WTC11 (cell line): Measurements from ENCODE around the gene TGM4. TPM values are rescaled to one million over a fixed set of nuclear protein-coding genes. Genes with fewer than 3 reads are reported as not detected.
A peak's percentile ranks its signal among the peaks of the same experiment; 100 is the strongest.

Source experiments
- ATAC-seq: fragments of 200-7000 bp; cut with Tn5 transposase; 2 replicates; pipeline ENCODE4 v1.10.0; 2021; ENCODE audit warnings: mild to moderate bottlenecking, moderate library complexity
- CTCF ChIA-PET: fragments of 300-600 bp; sonication (Branson Sonifier 250); formaldehyde crosslinking; loops from one replicate; lab custom pipeline; 2021; ENCODE audit warnings: antibody characterized with exemption; lab: Charles Lee
- POLR2A ChIA-PET: fragments of 350-600 bp; sonication (Branson Sonifier 250); formaldehyde crosslinking; loops from one replicate; lab custom pipeline; 2021; ENCODE audit warnings: antibody characterized with exemption; lab: Charles Lee
- DNase-seq: peaks from one replicate; pipeline ENCODE4 v3.0.0; 2021; ENCODE audit warnings: low spot score
- H3K27ac Mint-ChIP-seq: 2 replicates; pipeline ENCODE4 v1.8.0; 2021; ENCODE audit warnings: mixed read lengths
- H3K27me3 Mint-ChIP-seq: 2 replicates; pipeline ENCODE4 v1.8.0; 2021; ENCODE audit warnings: low read depth, mild to moderate bottlenecking, moderate library complexity, mixed read lengths
- H3K36me3 Mint-ChIP-seq: 2 replicates; pipeline ENCODE4 v1.8.0; 2021; ENCODE audit warnings: mixed read lengths
- H3K4me1 Mint-ChIP-seq: 2 replicates; pipeline ENCODE4 v1.8.0; 2022; ENCODE audit warnings: mixed read lengths
- H3K4me3 Mint-ChIP-seq: 2 replicates; pipeline ENCODE4 v1.8.0; 2021; ENCODE audit warnings: mild to moderate bottlenecking, moderate library complexity, mixed read lengths
- H3K9me3 Mint-ChIP-seq: 2 replicates; pipeline ENCODE4 v1.8.0; 2021; ENCODE audit warnings: mixed read lengths
- ATF1 ChIP-seq: sonication (generic); formaldehyde crosslinking; IDR thresholded peaks from 2 replicates; pipeline ENCODE4 v1.8.1; 2023; ENCODE audit warnings: mild to moderate bottlenecking, moderate library complexity, missing genetic modification reagents
- ATF2 ChIP-seq: sonication (generic); formaldehyde crosslinking; IDR thresholded peaks from 2 replicates; pipeline ENCODE4 v1.8.1; 2022; ENCODE audit warnings: low read depth, missing genetic modification reagents, borderline replicate concordance
- CREB1 ChIP-seq: sonication (generic); formaldehyde crosslinking; IDR thresholded peaks from 2 replicates; pipeline ENCODE4 v1.8.0; 2023; ENCODE audit warnings: mild to moderate bottlenecking, missing genetic modification reagents
- CREM ChIP-seq: sonication (generic); formaldehyde crosslinking; IDR thresholded peaks from 2 replicates; pipeline ENCODE4 v1.8.1; 2022; ENCODE audit warnings: mild to moderate bottlenecking, missing genetic modification reagents, moderate library complexity
- E2F1 ChIP-seq: sonication (generic); formaldehyde crosslinking; IDR thresholded peaks from 2 replicates; pipeline ENCODE4 v1.8.0; 2022; ENCODE audit warnings: mild to moderate bottlenecking, missing genetic modification reagents
- FOXK1 ChIP-seq: sonication (generic); formaldehyde crosslinking; IDR thresholded peaks from 2 replicates; pipeline ENCODE4 v1.8.0; 2022; ENCODE audit warnings: mild to moderate bottlenecking, moderate library complexity, missing genetic modification reagents
- IRF2 ChIP-seq: sonication (generic); formaldehyde crosslinking; IDR thresholded peaks from 2 replicates; pipeline ENCODE4 v1.8.0; 2022; ENCODE audit warnings: low read depth, missing genetic modification reagents, borderline replicate concordance
- KAT7 ChIP-seq: sonication (generic); formaldehyde crosslinking; IDR thresholded peaks from 2 replicates; pipeline ENCODE4 v1.8.1; 2023; ENCODE audit warnings: missing genetic modification reagents, mild to moderate bottlenecking, borderline replicate concordance
- NFYB ChIP-seq: sonication (generic); formaldehyde crosslinking; conservative IDR thresholded peaks from 2 replicates; pipeline ENCODE4 v1.8.0; 2022; ENCODE audit warnings: low read depth, missing genetic modification reagents
- NR1H2 ChIP-seq: sonication (generic); formaldehyde crosslinking; IDR thresholded peaks from 2 replicates; pipeline ENCODE4 v1.9.0; 2021; ENCODE audit warnings: mild to moderate bottlenecking, moderate library complexity, missing genetic modification reagents
- NR3C1 ChIP-seq: sonication (generic); formaldehyde crosslinking; conservative IDR thresholded peaks from 2 replicates; pipeline ENCODE4 v1.8.1; 2023; ENCODE audit warnings: low read depth, mild to moderate bottlenecking, missing genetic modification reagents
- RORB ChIP-seq: fragments of 250-450 bp; sonication (Bioruptor Pico); IDR thresholded peaks from 2 replicates; pipeline ENCODE4 v1.9.0; 2021; ENCODE audit warnings: mild to moderate bottlenecking
- SMAD4 ChIP-seq: sonication (generic); formaldehyde crosslinking; IDR thresholded peaks from 2 replicates; pipeline ENCODE4 v1.8.0; 2022; ENCODE audit warnings: mild to moderate bottlenecking, missing genetic modification reagents
- TCF7 ChIP-seq: sonication (generic); formaldehyde crosslinking; IDR thresholded peaks from 2 replicates; pipeline ENCODE4 v1.8.0; 2022; ENCODE audit warnings: mild to moderate bottlenecking, low read depth, missing genetic modification reagents, moderate library complexity
- TP53 ChIP-seq: sonication (generic); formaldehyde crosslinking; IDR thresholded peaks from 2 replicates; pipeline ENCODE4 v1.8.1; 2023; ENCODE audit warnings: mild to moderate bottlenecking, missing genetic modification reagents
- total RNA-seq: library from RNA; stranded (reverse); gene quantifications from 3 replicates; pipeline ENCODE4 v1.2.3, GENCODE V29; 2021
- TF ChIP-seq, protein P1 (sequence below): sonication (generic); formaldehyde crosslinking; IDR thresholded peaks from 2 replicates; pipeline ENCODE4 v1.8.1; 2022; ENCODE audit warnings: mild to moderate bottlenecking, missing genetic modification reagents, moderate library complexity, borderline replicate concordance
- TF ChIP-seq, protein P2 (sequence below): fragments of 250-450 bp; sonication (Bioruptor Pico); IDR thresholded peaks from 2 replicates; pipeline ENCODE4 v1.8.0; 2021; ENCODE audit warnings: mild to moderate bottlenecking
- TF ChIP-seq, protein P3 (sequence below): fragments of 250-450 bp; sonication (Bioruptor Pico); IDR thresholded peaks from 2 replicates; pipeline ENCODE4 v1.9.0; 2021; ENCODE audit warnings: mild to moderate bottlenecking, borderline replicate concordance
- TF ChIP-seq, protein P4 (sequence below): sonication (generic); formaldehyde crosslinking; IDR thresholded peaks from 2 replicates; pipeline ENCODE4 v1.8.0; 2022; ENCODE audit warnings: mild to moderate bottlenecking, missing genetic modification reagents
- TF ChIP-seq, protein P5 (sequence below): sonication (generic); formaldehyde crosslinking; IDR thresholded peaks from 2 replicates; pipeline ENCODE4 v1.8.1; 2023; ENCODE audit warnings: mild to moderate bottlenecking, missing genetic modification reagents, borderline replicate concordance

Gene TGM4
- total RNA-seq, 1 experiment from 2014 or later = not detected

DNA sequence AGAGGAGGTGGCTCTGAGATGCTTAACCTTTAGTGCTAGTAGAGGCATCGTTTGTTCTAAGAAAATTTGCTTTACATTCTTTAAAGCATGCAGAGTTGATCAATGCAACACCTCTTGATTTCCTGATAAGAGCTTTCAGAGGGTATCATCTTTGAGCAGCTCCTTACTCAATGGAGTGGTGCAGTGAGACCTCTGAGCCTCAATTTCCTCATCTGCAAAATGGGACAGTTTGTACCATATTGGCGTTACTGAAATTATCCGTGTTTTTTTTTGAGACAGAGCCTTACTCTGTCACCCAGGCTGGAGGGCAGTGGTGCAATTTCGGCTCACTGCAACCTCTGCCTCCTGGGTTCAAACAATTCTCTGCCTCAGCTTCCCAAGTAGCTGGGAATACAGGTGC lies 14.3 kb upstream of the TGM4 start:
- ChIA-PET CTCF (interaction anchor here (1.4 kb wide), 1 partner anchor 54 kb away, joined by 4 read pairs; no protein-coding TSS in a partner anchor), POLR2A (no interaction called here)
- H3K4me3 Mint-ChIP-seq = no peak overlapping the region
- H3K4me1 Mint-ChIP-seq = peaks cover 7% of the 10 kb centered on the region
- DNase-seq (no peak), ATAC-seq (no peak)
- no peaks in the 10 kb centered on the region for H3K9me3 Mint-ChIP-seq
- TF ChIP-seq TCF7 (CRISPR knock-in tag) (no peak), FOXK1 (CRISPR knock-in tag) (no peak), SMAD4 (CRISPR knock-in tag) (no peak), NR1H2 (CRISPR knock-in tag) (no peak), ATF2 (CRISPR knock-in tag) (no peak)
- TF ChIP-seq, protein P1, sequence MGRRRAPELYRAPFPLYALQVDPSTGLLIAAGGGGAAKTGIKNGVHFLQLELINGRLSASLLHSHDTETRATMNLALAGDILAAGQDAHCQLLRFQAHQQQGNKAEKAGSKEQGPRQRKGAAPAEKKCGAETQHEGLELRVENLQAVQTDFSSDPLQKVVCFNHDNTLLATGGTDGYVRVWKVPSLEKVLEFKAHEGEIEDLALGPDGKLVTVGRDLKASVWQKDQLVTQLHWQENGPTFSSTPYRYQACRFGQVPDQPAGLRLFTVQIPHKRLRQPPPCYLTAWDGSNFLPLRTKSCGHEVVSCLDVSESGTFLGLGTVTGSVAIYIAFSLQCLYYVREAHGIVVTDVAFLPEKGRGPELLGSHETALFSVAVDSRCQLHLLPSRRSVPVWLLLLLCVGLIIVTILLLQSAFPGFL (CRISPR knock-in tag) = no peak
- TF ChIP-seq, protein P2, sequence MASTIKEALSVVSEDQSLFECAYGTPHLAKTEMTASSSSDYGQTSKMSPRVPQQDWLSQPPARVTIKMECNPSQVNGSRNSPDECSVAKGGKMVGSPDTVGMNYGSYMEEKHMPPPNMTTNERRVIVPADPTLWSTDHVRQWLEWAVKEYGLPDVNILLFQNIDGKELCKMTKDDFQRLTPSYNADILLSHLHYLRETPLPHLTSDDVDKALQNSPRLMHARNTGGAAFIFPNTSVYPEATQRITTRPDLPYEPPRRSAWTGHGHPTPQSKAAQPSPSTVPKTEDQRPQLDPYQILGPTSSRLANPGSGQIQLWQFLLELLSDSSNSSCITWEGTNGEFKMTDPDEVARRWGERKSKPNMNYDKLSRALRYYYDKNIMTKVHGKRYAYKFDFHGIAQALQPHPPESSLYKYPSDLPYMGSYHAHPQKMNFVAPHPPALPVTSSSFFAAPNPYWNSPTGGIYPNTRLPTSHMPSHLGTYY (CRISPR knock-in tag) = no peak
- TF ChIP-seq, protein P3, sequence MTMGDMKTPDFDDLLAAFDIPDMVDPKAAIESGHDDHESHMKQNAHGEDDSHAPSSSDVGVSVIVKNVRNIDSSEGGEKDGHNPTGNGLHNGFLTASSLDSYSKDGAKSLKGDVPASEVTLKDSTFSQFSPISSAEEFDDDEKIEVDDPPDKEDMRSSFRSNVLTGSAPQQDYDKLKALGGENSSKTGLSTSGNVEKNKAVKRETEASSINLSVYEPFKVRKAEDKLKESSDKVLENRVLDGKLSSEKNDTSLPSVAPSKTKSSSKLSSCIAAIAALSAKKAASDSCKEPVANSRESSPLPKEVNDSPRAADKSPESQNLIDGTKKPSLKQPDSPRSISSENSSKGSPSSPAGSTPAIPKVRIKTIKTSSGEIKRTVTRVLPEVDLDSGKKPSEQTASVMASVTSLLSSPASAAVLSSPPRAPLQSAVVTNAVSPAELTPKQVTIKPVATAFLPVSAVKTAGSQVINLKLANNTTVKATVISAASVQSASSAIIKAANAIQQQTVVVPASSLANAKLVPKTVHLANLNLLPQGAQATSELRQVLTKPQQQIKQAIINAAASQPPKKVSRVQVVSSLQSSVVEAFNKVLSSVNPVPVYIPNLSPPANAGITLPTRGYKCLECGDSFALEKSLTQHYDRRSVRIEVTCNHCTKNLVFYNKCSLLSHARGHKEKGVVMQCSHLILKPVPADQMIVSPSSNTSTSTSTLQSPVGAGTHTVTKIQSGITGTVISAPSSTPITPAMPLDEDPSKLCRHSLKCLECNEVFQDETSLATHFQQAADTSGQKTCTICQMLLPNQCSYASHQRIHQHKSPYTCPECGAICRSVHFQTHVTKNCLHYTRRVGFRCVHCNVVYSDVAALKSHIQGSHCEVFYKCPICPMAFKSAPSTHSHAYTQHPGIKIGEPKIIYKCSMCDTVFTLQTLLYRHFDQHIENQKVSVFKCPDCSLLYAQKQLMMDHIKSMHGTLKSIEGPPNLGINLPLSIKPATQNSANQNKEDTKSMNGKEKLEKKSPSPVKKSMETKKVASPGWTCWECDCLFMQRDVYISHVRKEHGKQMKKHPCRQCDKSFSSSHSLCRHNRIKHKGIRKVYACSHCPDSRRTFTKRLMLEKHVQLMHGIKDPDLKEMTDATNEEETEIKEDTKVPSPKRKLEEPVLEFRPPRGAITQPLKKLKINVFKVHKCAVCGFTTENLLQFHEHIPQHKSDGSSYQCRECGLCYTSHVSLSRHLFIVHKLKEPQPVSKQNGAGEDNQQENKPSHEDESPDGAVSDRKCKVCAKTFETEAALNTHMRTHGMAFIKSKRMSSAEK (CRISPR knock-in tag) = no peak
- no peaks in the 10 kb centered on the region for H3K36me3 Mint-ChIP-seq
- no peak overlapping the region for H3K27ac Mint-ChIP-seq
- no peaks in the 10 kb centered on the region for H3K27me3 Mint-ChIP-seq

DNA sequence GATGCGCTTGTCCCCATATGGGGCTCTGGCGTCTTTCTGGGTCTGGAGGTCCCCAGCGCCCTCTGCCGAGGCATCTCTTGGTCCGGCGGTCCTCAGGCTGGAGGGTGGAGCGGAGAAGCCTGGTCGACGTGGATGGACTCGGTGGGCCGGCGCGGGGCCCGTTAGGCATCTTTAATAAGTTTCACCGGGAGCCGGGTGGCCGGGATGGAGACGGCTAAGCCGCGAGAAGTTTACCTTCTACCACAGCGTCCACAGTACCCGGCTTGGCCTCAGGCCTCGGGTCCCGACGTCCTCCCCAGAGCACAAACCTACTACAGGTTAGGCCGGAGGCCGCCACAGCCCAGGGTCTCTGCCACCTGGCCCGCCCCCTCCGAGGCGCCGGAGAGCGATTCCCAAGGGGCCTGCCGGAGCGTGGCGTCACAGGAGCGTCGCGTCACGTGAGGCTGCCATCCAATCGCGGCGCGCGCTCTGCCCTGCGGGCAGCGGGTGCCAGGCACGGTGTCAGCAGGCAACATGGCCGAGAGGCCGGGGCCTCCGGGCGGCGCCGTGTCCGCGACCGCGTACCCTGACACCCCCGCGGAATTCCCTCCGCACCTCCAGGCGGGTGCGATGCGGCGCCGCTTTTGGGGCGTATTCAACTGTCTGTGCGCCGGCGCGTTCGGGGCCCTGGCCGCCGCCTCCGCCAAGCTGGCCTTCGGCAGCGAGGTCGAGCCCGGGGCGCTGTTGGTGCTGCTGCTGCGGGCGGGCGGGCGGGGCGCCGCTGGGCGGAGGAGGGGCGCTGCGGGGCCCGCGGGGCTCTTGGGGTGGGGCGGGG lies 12.8 kb upstream of the TGM4 start, which contains the start of gene TMEM42:
Gene TMEM42, plus strand, starts transcription at position 501 of the 814 bp plus-strand sequence. Its CDS starts 13 bp downstream, at position 514.
- ATAC-seq (peak; percentile 88), DNase-seq (peak; percentile 92)
- peak within 1 kb of the TSS; percentile 97 for H3K27ac Mint-ChIP-seq
- H3K9me3 Mint-ChIP-seq = no peaks in the 10 kb centered on the region
- POLR2A ChIA-PET = no interaction called here
- H3K27me3 Mint-ChIP-seq = no peaks in the 10 kb centered on the region
- H3K36me3 Mint-ChIP-seq = peaks cover 2% of the 10 kb centered on the region; the same call in 1 of the 2 replicates
- peak within 1 kb of the TSS; percentile 84 for H3K4me3 Mint-ChIP-seq
- CTCF ChIA-PET = interaction anchor here (0.5 kb wide), 1 partner anchor 40 kb away, joined by 3 read pairs; no protein-coding TSS in a partner anchor
- H3K4me1 Mint-ChIP-seq = peaks cover 7% of the 10 kb centered on the region
- TF ChIP-seq CREM (peak; percentile 77; the same call in 1 of the 2 replicates), KAT7 (CRISPR knock-in tag) (peak; percentile 74), ATF1 (no peak), CREB1 (CRISPR knock-in tag) (no peak), TP53 (CRISPR knock-in tag) (peak; percentile 87; the same call in 1 of the 2 replicates), NFYB (CRISPR knock-in tag) (peak; percentile 94), IRF2 (no peak), RORB (CRISPR knock-in tag) (no peak), NR3C1 (CRISPR knock-in tag) (peak; percentile 79; the same call in 1 of the 2 replicates), E2F1 (CRISPR knock-in tag) (peak; percentile 79)
- TF ChIP-seq, protein P4, sequence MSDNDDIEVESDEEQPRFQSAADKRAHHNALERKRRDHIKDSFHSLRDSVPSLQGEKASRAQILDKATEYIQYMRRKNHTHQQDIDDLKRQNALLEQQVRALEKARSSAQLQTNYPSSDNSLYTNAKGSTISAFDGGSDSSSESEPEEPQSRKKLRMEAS (CRISPR knock-in tag) = peak; percentile 90
- TF ChIP-seq, protein P5, sequence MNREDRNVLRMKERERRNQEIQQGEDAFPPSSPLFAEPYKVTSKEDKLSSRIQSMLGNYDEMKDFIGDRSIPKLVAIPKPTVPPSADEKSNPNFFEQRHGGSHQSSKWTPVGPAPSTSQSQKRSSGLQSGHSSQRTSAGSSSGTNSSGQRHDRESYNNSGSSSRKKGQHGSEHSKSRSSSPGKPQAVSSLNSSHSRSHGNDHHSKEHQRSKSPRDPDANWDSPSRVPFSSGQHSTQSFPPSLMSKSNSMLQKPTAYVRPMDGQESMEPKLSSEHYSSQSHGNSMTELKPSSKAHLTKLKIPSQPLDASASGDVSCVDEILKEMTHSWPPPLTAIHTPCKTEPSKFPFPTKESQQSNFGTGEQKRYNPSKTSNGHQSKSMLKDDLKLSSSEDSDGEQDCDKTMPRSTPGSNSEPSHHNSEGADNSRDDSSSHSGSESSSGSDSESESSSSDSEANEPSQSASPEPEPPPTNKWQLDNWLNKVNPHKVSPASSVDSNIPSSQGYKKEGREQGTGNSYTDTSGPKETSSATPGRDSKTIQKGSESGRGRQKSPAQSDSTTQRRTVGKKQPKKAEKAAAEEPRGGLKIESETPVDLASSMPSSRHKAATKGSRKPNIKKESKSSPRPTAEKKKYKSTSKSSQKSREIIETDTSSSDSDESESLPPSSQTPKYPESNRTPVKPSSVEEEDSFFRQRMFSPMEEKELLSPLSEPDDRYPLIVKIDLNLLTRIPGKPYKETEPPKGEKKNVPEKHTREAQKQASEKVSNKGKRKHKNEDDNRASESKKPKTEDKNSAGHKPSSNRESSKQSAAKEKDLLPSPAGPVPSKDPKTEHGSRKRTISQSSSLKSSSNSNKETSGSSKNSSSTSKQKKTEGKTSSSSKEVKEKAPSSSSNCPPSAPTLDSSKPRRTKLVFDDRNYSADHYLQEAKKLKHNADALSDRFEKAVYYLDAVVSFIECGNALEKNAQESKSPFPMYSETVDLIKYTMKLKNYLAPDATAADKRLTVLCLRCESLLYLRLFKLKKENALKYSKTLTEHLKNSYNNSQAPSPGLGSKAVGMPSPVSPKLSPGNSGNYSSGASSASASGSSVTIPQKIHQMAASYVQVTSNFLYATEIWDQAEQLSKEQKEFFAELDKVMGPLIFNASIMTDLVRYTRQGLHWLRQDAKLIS = no peak
